ENCODE results near the gene GPAM. TPM values are rescaled to one million over a fixed set of nuclear protein-coding genes. Genes with fewer than 3 reads are reported as not detected.
"Not testable (repeated sequence)": the region's sequence is repeated elsewhere in the genome, so short reads cannot be mapped to it uniquely, and the experiment has no call there.

The GPAM gene
- total RNA-seq, 1 donor from 2014 or later, result 10.0 TPM

DNA sequence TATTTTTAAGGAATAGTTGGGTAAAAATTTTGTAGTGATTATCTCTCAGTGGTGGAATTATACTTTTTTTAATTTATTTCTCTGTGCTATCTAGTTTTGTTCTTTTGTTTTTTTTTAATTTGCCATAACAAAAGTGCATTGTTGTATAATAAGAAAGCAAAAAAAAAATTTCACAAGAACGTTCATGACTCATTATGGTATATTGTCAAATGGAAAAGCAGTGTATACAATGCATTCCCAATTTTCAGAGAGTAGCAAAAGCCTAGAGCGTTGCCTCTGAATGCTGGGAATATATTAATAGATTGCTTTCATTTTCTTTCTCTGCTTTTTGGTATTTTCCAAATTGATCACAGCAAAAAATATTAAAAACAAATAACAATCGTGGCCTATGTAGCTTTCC lies 46.3 kb upstream of the GPAM start:
- Mint-ChIP-seq H3K36me3 (ENCODE audit: unreplicated experiment) (no peaks in the 10 kb centered on the region), H3K27ac (ENCODE audit: unreplicated experiment) (no peak overlapping the region), H3K4me3 (ENCODE audit: unreplicated experiment) (no peak overlapping the region)

DNA sequence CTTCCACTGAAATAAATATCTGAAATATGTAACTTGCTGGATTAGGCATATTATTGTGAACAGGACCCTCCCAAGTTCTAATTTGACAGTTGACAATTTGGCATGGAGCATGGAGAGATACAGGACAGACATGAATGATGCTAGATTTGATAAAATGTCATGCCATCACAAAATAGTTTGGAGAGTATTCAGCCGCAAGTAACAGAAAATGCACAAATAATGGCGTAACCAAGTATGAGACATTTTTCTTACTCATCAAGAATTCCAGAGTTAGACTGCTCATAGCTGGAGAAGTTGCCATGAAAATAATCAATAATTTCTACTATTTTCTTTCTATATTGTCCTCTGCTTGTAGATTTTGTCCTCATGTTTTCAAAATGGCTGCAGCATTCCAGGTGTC lies 45.5 kb upstream of the GPAM start:
- Mint-ChIP-seq H3K9me3 (ENCODE audit: unreplicated experiment) (peaks cover 7% of the 10 kb centered on the region), H3K27me3 (ENCODE audit: unreplicated experiment) (no peaks in the 10 kb centered on the region), H3K4me3 (ENCODE audit: unreplicated experiment) (no peak overlapping the region), H3K4me1 (ENCODE audit: unreplicated experiment) (no peaks in the 10 kb centered on the region), H3K27ac (ENCODE audit: unreplicated experiment) (no peak overlapping the region), H3K36me3 (ENCODE audit: unreplicated experiment) (no peaks in the 10 kb centered on the region)
- DNase-seq (ENCODE audit: extremely low spot score, unreplicated experiment), result no peak
- TF ChIP-seq CTCF (IDR thresholded peaks at IDR 0.05), result no peak

More for the DNA sequence above, 46.3 kb upstream of the GPAM start:
- TF ChIP-seq CTCF (IDR thresholded peaks at IDR 0.05), result no peak
- no peaks in the 10 kb centered on the region for H3K4me1 Mint-ChIP-seq (ENCODE audit: unreplicated experiment)
- H3K9me3 Mint-ChIP-seq (ENCODE audit: unreplicated experiment), result peaks cover 7% of the 10 kb centered on the region
- no peaks in the 10 kb centered on the region for H3K27me3 Mint-ChIP-seq (ENCODE audit: unreplicated experiment)
- DNase-seq (ENCODE audit: extremely low spot score, unreplicated experiment), result no peak

GRCh38 chr10:112228366-112229088 lies 45.0 kb upstream of the GPAM start:
- not testable (repeated sequence) for H3K4me3 Mint-ChIP-seq (ENCODE audit: unreplicated experiment); H3K9me3 Mint-ChIP-seq (ENCODE audit: unreplicated experiment); H3K4me1 Mint-ChIP-seq (ENCODE audit: unreplicated experiment); H3K27ac Mint-ChIP-seq (ENCODE audit: unreplicated experiment); H3K27me3 Mint-ChIP-seq (ENCODE audit: unreplicated experiment); H3K36me3 Mint-ChIP-seq (ENCODE audit: unreplicated experiment)
- DNase-seq (ENCODE audit: extremely low spot score, unreplicated experiment), result peak; percentile 34

DNA sequence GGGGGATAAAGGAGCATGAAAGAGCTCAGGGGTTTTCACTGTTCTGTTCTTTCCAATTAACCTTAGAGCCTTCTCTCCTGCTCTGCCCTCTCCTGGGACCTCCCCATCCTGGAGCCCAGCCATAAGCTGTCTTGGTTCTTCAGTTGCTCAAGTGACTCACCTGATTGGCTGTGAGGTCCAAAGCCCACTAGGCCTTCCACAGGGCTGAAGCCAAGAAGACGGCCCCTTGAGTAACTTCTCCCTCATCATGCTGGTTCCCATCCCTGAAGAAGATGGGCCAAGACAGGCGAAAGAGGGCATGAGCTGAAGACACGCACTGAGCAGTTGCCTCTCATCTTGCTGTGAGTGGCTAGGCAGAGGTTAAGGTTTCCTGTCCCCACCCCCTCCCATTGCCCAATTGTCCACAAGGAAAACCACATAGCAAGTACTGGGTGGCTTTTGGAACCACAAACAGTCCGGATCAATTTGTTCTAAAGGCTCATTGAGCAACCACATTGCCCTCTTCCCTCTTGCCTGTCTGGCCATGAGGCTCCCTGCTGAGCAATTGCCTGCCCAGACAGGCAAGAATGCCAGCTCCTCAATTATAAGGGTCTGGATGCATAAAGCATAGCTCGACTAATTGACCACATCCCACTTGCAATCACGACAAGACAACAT lies 43.9 kb upstream of the GPAM start:
- DNase-seq (ENCODE audit: extremely low spot score, unreplicated experiment), result peak; percentile 62
- Mint-ChIP-seq H3K4me3 (ENCODE audit: unreplicated experiment) (no peak overlapping the region), H3K27me3 (ENCODE audit: unreplicated experiment) (no peaks in the 10 kb centered on the region), H3K27ac (ENCODE audit: unreplicated experiment) (no peak overlapping the region), H3K9me3 (ENCODE audit: unreplicated experiment) (peaks cover 7% of the 10 kb centered on the region), H3K4me1 (ENCODE audit: unreplicated experiment) (no peaks in the 10 kb centered on the region), H3K36me3 (ENCODE audit: unreplicated experiment) (no peaks in the 10 kb centered on the region)
- TF ChIP-seq CTCF (IDR thresholded peaks at IDR 0.05), result no peak

GRCh38 chr10:112226439-112227248 lies 43.1 kb upstream of the GPAM start:
- no peak for DNase-seq (ENCODE audit: extremely low spot score, unreplicated experiment)
- H3K9me3 Mint-ChIP-seq (ENCODE audit: unreplicated experiment), result peaks cover 7% of the 10 kb centered on the region
- no peaks in the 10 kb centered on the region for H3K27me3 Mint-ChIP-seq (ENCODE audit: unreplicated experiment)
- H3K27ac Mint-ChIP-seq (ENCODE audit: unreplicated experiment), result no peak overlapping the region
- no peak for TF ChIP-seq CTCF (IDR thresholded peaks at IDR 0.05)
- no peaks in the 10 kb centered on the region for H3K36me3 Mint-ChIP-seq (ENCODE audit: unreplicated experiment)
- no peak overlapping the region for H3K4me3 Mint-ChIP-seq (ENCODE audit: unreplicated experiment)
- H3K4me1 Mint-ChIP-seq (ENCODE audit: unreplicated experiment), result no peaks in the 10 kb centered on the region

Measured in osteocyte (in vitro differentiated cells).